Measurements from ENCODE around the gene ATP5PO.

ATP5PO gene

DNA sequence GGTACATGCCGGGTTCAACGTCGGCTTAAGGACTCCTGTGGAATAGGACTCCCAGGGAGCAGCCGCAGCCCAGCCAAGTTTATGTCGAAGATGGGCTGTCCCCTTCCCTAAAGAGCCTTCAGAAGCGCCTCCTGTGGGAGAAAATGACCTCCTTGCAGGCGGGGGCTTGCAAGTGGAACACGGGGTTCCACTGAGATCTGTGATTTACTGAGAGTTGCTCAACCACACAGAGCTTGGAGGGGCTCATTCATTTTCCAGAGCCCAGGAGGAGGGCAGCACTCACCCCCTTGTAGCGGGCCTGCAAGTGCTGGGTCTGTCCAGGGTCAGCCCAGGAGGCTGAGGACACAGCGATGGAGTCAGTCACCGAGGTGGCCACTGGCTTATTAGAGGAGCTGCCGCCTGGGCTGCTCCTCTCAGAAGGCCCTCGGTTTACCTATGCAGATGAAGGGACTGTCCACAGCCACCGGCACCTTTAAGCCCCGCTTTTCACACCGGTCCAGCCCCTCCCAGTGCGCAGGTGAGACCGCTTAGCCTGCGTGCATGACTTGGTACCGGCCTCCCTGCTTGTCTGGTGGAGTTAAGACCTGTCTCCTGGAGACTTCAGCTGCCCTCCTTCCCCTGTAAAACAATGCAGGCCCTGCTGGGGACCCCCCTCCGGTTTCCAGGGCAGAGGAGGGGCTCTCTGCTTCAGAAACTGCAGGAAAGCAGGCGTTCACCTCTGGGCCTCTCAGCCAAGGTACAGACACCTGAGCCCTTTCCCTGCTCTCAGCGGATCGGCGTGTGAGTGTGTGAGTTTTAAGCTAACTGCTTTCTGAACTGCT is 57.5 kb downstream of the ATP5PO start:
- H3K36me3 ChIP-seq (ENCODE audit: control insufficient read depth, low read length), result no peaks in the 10 kb centered on the region
- H3K4me1 ChIP-seq (ENCODE audit: control insufficient read depth, low read length), result no peaks in the 10 kb centered on the region
- no peak overlapping the region for H3K4me3 ChIP-seq (ENCODE audit: low read length)
- H4K20me1 ChIP-seq (ENCODE audit: control insufficient read depth, insufficient read depth, low read depth, low read length), result no peaks in the 10 kb centered on the region
- no peaks in the 10 kb centered on the region for H3K79me2 ChIP-seq (ENCODE audit: control insufficient read depth, low read length)
- H3K27ac ChIP-seq (ENCODE audit: low read depth, low read length), result no peak overlapping the region
- no peaks in the 10 kb centered on the region for H3K27me3 ChIP-seq (ENCODE audit: control insufficient read depth, low read length)
- no peaks in the 10 kb centered on the region for H3F3A ChIP-seq (ENCODE audit: control insufficient read depth, insufficient read depth)
- no peaks in the 10 kb centered on the region for H3K9me3 ChIP-seq (ENCODE audit: control insufficient read depth, insufficient read depth, low read length)
- no peak overlapping the region for H3K4me2 ChIP-seq (ENCODE audit: low read length)
- H3K9me2 ChIP-seq (replicated peaks; ENCODE audit: control insufficient read depth, low read length), result no peaks in the 10 kb centered on the region
- no peak for TF ChIP-seq EZH2phosphoT487 (IDR thresholded peaks at IDR 0.05; ENCODE audit: borderline replicate concordance, low read length)
- TF ChIP-seq, protein P1, sequence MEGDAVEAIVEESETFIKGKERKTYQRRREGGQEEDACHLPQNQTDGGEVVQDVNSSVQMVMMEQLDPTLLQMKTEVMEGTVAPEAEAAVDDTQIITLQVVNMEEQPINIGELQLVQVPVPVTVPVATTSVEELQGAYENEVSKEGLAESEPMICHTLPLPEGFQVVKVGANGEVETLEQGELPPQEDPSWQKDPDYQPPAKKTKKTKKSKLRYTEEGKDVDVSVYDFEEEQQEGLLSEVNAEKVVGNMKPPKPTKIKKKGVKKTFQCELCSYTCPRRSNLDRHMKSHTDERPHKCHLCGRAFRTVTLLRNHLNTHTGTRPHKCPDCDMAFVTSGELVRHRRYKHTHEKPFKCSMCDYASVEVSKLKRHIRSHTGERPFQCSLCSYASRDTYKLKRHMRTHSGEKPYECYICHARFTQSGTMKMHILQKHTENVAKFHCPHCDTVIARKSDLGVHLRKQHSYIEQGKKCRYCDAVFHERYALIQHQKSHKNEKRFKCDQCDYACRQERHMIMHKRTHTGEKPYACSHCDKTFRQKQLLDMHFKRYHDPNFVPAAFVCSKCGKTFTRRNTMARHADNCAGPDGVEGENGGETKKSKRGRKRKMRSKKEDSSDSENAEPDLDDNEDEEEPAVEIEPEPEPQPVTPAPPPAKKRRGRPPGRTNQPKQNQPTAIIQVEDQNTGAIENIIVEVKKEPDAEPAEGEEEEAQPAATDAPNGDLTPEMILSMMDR (IDR thresholded peaks at IDR 0.05; ENCODE audit: low read depth, low read length, poor library complexity, severe bottlenecking), result no peak

DNA sequence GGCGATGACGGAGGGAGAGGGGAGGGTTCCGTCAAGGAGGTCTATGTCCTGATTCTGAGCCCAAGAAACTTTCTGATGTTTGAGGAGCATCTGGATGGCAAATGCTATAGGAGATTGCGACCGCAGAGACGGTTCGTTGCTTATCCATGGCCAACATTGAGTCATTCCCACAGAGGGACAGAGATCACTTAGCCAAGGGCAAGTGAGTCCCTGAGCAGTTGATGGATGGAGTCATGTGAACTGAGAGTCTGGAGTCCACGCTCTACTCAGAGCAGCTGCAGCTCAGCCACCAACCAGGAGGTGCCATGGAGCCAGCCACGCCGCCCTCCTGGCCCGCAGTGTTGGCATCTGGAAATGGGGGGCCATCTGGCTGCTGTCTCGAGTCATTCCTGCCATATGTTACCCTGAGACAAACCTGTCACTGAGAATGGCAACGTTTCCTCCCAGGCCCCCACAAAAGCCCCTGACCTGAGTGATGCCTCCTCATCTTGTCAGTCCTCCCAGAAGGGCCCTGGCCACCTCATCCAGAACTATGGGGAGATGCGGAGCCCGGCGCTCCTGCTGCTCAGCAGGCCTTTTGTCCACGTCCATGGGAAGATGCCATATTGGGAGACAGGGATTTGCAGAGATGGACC is 58.6 kb downstream of the ATP5PO start:
- Histone ChIP-seq H3K4me1 (ENCODE audit: control insufficient read depth, low read length) (no peaks in the 10 kb centered on the region), H3K27me3 (ENCODE audit: control insufficient read depth, low read length) (no peaks in the 10 kb centered on the region), H3K9me2 (replicated peaks; ENCODE audit: control insufficient read depth, low read length) (no peaks in the 10 kb centered on the region), H3K79me2 (ENCODE audit: control insufficient read depth, low read length) (no peaks in the 10 kb centered on the region), H3K4me3 (ENCODE audit: low read length) (no peak overlapping the region), H3F3A (ENCODE audit: control insufficient read depth, insufficient read depth) (no peaks in the 10 kb centered on the region), H4K20me1 (ENCODE audit: control insufficient read depth, insufficient read depth, low read depth, low read length) (no peaks in the 10 kb centered on the region), H3K27ac (ENCODE audit: low read depth, low read length) (no peak overlapping the region), H3K36me3 (ENCODE audit: control insufficient read depth, low read length) (no peaks in the 10 kb centered on the region), H3K9me3 (ENCODE audit: control insufficient read depth, insufficient read depth, low read length) (no peaks in the 10 kb centered on the region), H3K4me2 (ENCODE audit: low read length) (no peak overlapping the region)
- no peak for TF ChIP-seq EZH2phosphoT487 (IDR thresholded peaks at IDR 0.05; ENCODE audit: borderline replicate concordance, low read length)

DNA sequence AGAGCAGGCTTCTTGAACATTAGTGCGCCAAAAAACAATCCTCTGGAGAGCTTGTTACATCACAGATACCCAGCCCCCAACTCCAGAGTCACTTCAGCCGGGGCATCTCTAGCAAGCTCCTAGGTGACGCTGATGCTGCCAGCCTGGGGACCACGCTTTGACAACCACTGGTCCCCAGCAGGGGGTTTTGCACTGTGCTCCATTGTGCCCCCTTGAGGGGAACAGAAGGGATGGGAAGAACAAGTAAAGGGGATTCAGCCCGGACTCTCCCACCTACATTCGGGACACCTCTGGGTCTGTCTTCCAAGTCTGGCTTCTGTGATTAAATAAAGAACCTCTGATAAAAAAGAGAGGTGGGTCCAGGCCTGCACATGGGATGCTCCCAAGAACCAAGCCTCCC is 60.4 kb downstream of the ATP5PO start:
- no peaks in the 10 kb centered on the region for H3K9me3 ChIP-seq (ENCODE audit: control insufficient read depth, insufficient read depth, low read length)
- no peaks in the 10 kb centered on the region for H3K36me3 ChIP-seq (ENCODE audit: control insufficient read depth, low read length)
- H3K27me3 ChIP-seq (ENCODE audit: control insufficient read depth, low read length), result no peaks in the 10 kb centered on the region
- no peaks in the 10 kb centered on the region for H3F3A ChIP-seq (ENCODE audit: control insufficient read depth, insufficient read depth)
- H3K4me2 ChIP-seq (ENCODE audit: low read length), result no peak overlapping the region
- no peaks in the 10 kb centered on the region for H3K4me1 ChIP-seq (ENCODE audit: control insufficient read depth, low read length)
- no peak for TF ChIP-seq EZH2phosphoT487 (IDR thresholded peaks at IDR 0.05; ENCODE audit: borderline replicate concordance, low read length)
- TF ChIP-seq, protein P1 (IDR thresholded peaks at IDR 0.05; ENCODE audit: low read depth, low read length, poor library complexity, severe bottlenecking), result peak; percentile 58
- no peaks in the 10 kb centered on the region for H3K79me2 ChIP-seq (ENCODE audit: control insufficient read depth, low read length)
- H3K27ac ChIP-seq (ENCODE audit: low read depth, low read length), result no peak overlapping the region
- H4K20me1 ChIP-seq (ENCODE audit: control insufficient read depth, insufficient read depth, low read depth, low read length), result no peaks in the 10 kb centered on the region
- H3K4me3 ChIP-seq (ENCODE audit: low read length), result no peak overlapping the region
- H3K9me2 ChIP-seq (replicated peaks; ENCODE audit: control insufficient read depth, low read length), result no peaks in the 10 kb centered on the region

DNA sequence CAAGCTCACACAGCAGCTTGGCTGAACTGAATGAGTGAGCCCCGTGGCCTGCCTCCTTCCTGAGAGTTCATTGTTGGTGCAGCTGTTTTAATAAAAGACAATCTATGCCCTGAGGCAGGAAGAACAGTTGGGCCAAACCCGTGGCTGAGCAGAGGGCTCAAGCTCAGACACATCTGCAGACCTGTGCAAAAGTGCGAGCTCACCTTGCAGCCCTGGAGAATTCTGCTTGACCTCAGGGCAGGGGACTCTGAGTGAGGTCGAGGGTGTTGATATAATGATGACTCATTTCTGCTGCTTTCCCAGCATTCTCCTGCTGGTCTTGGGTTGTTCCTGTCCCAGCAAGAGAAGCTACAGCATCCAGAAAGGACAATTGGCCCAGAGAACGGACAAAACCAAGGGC is 61.0 kb downstream of the ATP5PO start:
- Histone ChIP-seq H3K27me3 (ENCODE audit: control insufficient read depth, low read length) (no peaks in the 10 kb centered on the region), H3K36me3 (ENCODE audit: control insufficient read depth, low read length) (no peaks in the 10 kb centered on the region), H3K4me2 (ENCODE audit: low read length) (no peak overlapping the region), H3K4me1 (ENCODE audit: control insufficient read depth, low read length) (no peaks in the 10 kb centered on the region), H3K9me3 (ENCODE audit: control insufficient read depth, insufficient read depth, low read length) (no peaks in the 10 kb centered on the region), H3K9me2 (replicated peaks; ENCODE audit: control insufficient read depth, low read length) (no peaks in the 10 kb centered on the region), H4K20me1 (ENCODE audit: control insufficient read depth, insufficient read depth, low read depth, low read length) (no peaks in the 10 kb centered on the region), H3K27ac (ENCODE audit: low read depth, low read length) (no peak overlapping the region), H3K79me2 (ENCODE audit: control insufficient read depth, low read length) (no peaks in the 10 kb centered on the region), H3F3A (ENCODE audit: control insufficient read depth, insufficient read depth) (no peaks in the 10 kb centered on the region), H3K4me3 (ENCODE audit: low read length) (no peak overlapping the region)
- TF ChIP-seq, protein P1 (IDR thresholded peaks at IDR 0.05; ENCODE audit: low read depth, low read length, poor library complexity, severe bottlenecking), result no peak
- no peak for TF ChIP-seq EZH2phosphoT487 (IDR thresholded peaks at IDR 0.05; ENCODE audit: borderline replicate concordance, low read length)

Data from DOHH2 (cell line).